ENCODE data around the gene ITGA1.

ITGA1 gene

DNA sequence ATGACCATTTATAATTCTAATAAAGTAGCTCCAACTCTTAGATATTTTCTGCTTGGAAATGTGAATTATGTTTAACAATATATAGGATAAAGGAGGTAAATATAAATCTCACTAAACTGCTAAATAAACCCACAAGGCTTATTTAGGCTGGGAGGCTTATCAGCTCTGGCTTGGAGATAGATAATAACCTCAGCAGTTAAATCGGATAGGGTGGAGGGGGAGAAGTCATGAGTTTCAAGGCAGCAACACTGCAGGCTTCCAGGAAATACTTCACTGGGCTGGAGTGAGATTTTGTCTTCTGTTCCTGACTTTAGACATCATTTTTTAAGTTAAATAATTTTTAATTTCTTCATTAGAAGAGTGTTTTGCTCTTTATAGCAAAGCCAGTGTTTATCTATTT, 121.5 kb downstream of the ITGA1 start:
- TF ChIP-seq JUND (IDR thresholded peaks at IDR 0.05; ENCODE audit: low read depth) = no peak
- in situ Hi-C loops (cut with HindIII; ENCODE audit: low pct_unique_long_range_greater_than_20kb, low sequenced_read_pairs) = no loop called here
- DNase-seq (ENCODE audit: low read depth in 1 of 2, low spot score in 1 of 2) = no peak

GRCh38 chr5:52910071-52910470, 122.4 kb downstream of the ITGA1 start:
- DNase-seq (ENCODE audit: low read depth in 1 of 2, low spot score in 1 of 2) = no peak
- TF ChIP-seq JUND (IDR thresholded peaks at IDR 0.05; ENCODE audit: low read depth) = no peak
- in situ Hi-C loops (cut with HindIII; ENCODE audit: low pct_unique_long_range_greater_than_20kb, low sequenced_read_pairs) = no loop called here

DNA sequence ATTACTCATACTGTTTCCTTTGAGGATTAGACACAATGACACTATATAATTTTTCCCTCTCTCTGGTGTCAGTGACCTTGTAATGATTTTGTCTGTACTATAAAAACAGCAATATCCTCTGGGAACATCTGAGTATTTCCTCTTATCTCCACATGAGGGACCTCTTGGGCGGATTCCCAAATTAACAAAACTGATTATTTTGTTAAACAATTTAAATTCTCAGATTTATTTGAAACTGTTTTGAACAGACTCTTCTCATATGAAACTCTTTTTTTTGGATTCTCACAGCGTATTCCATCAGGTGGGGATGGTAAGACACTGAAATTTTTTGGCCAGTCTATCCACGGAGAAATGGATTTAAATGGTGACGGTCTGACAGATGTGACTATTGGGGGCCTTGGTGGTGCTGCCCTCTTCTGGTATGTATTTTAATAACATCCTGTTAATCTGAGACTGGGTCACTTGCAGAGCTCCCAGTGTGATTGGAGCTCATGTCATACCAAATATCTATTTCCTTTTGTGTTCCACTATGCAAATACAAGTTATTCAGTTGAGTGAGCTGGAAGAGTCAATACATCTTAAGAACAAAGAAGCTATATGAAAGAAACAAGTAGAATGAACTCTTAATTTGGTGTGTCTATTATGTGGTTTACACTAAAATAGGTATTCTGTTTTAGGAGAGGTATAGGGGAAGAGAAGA, 127.6 kb downstream of the ITGA1 start:
- in situ Hi-C loops (cut with HindIII; ENCODE audit: low pct_unique_long_range_greater_than_20kb, low sequenced_read_pairs) = no loop called here
- TF ChIP-seq JUND (IDR thresholded peaks at IDR 0.05; ENCODE audit: low read depth) = no peak
- peak; percentile 30 to 81 for DNase-seq (ENCODE audit: low read depth in 1 of 2, low spot score in 1 of 2)

DNA sequence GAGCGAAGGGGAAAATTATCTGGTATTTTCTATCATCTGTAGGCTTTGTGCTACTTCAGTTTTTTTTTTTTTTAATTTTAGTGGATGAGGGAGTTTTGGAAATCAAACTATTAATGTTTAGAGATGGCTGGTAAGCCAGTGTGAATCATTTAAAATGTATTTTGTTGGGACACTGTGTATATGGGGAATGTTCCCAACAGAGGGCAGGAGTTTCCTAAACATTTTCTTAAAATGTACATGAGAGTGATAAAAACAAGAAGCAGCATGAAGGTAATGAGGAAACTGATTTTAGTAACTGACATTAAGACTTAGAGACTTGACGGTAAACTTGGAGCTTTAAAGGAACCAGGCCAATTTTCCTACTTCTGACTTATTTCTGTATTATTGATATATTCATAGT, 133.2 kb downstream of the ITGA1 start:
- in situ Hi-C loops (cut with HindIII; ENCODE audit: low pct_unique_long_range_greater_than_20kb, low sequenced_read_pairs) = no loop called here
- DNase-seq (ENCODE audit: low read depth in 1 of 2, low spot score in 1 of 2) = no peak
- TF ChIP-seq JUND (IDR thresholded peaks at IDR 0.05; ENCODE audit: low read depth) = no peak

DNA sequence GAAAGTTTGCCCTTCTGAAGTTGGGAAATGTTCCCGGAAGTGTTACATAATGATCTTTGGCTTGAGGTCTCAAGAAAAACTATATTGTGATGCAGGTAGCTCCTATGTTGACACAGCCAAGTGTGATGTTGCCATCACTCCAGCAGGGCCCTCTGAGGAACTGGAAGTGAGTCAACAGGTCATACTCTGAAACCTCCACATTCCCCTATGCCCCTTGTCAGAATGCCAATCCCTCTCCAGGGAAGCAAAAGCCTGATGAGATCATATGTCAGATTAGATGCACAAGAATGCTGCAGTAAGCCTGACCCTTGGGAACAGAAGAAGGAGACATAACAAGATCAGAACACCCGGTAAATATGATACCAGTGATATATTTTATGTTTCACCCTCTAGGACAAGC, 134.7 kb downstream of the ITGA1 start:
- no peak for TF ChIP-seq JUND (IDR thresholded peaks at IDR 0.05; ENCODE audit: low read depth)
- peak in 1 of 2 experiments; percentile 29 for DNase-seq (ENCODE audit: low read depth in 1 of 2, low spot score in 1 of 2)
- in situ Hi-C loops (cut with HindIII; ENCODE audit: low pct_unique_long_range_greater_than_20kb, low sequenced_read_pairs) = no loop called here

- in situ Hi-C loops (cut with HindIII; ENCODE audit: low pct_unique_long_range_greater_than_20kb, low sequenced_read_pairs) = no loop called here
- no peak for DNase-seq (ENCODE audit: low read depth in 1 of 2, low spot score in 1 of 2)
- TF ChIP-seq JUND (IDR thresholded peaks at IDR 0.05; ENCODE audit: low read depth) = no peak
Observed at GRCh38 chr5:52924456-52924855, 136.7 kb downstream of the ITGA1 start.

DNA sequence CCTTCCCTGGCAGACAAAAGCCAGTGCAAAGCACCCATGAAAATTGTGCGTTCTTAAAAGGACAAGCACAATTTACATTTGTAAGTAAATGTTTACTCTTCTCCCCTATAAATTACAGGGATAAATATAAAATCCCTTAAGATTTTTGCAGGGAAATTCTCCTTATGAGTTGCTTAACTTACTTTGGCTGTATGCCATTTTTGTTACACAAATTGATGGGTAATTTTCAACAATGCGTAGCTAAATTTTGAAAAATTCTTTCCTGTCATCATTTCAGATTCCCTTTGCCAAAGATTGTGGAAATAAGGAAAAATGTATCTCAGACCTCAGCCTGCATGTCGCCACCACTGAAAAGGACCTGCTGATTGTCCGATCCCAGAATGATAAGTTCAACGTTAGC, 137.3 kb downstream of the ITGA1 start:
- in situ Hi-C loops (cut with HindIII; ENCODE audit: low pct_unique_long_range_greater_than_20kb, low sequenced_read_pairs) = no loop called here
- TF ChIP-seq JUND (IDR thresholded peaks at IDR 0.05; ENCODE audit: low read depth) = no peak
- DNase-seq (ENCODE audit: low read depth in 1 of 2, low spot score in 1 of 2) = no peak

- in situ Hi-C loops (cut with HindIII; ENCODE audit: low pct_unique_long_range_greater_than_20kb, low sequenced_read_pairs) = no loop called here
- no peak for DNase-seq (ENCODE audit: low read depth in 1 of 2, low spot score in 1 of 2)
- TF ChIP-seq JUND (IDR thresholded peaks at IDR 0.05; ENCODE audit: low read depth) = no peak
Observed at GRCh38 chr5:52928689-52929088, 141.0 kb downstream of the ITGA1 start.

DNA sequence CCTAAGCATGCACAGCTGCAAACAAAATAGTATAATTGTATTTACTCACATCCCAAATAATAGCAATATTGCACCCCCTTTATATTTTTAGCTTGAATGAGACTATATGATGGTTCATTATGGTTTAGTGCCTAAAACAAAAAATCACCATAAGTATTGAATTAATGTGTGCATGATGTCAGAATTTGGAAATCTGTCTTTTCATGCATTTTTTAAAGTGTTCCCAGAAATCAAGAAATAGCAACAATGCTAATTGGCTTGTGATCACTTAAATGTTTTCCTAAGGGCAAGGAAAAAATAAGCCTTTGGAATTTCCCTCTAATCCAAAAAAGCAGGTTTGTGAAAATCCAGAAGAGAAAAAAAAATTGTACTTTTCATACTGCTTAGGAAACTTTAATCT, 150.5 kb downstream of the ITGA1 start:
- in situ Hi-C loops (cut with HindIII; ENCODE audit: low pct_unique_long_range_greater_than_20kb, low sequenced_read_pairs) = no loop called here
- no peak for TF ChIP-seq JUND (IDR thresholded peaks at IDR 0.05; ENCODE audit: low read depth)
- DNase-seq (ENCODE audit: low read depth in 1 of 2, low spot score in 1 of 2) = no peak

GRCh38 chr5:52943285-52943684, 155.6 kb downstream of the ITGA1 start:
- in situ Hi-C loops (cut with HindIII; ENCODE audit: low pct_unique_long_range_greater_than_20kb, low sequenced_read_pairs) = no loop called here
- no peak for DNase-seq (ENCODE audit: low read depth in 1 of 2, low spot score in 1 of 2)
- TF ChIP-seq JUND (IDR thresholded peaks at IDR 0.05; ENCODE audit: low read depth) = no peak

GRCh38 chr5:52943808-52944207, 156.1 kb downstream of the ITGA1 start:
- DNase-seq (ENCODE audit: low read depth in 1 of 2, low spot score in 1 of 2) = no peak
- in situ Hi-C loops (cut with HindIII; ENCODE audit: low pct_unique_long_range_greater_than_20kb, low sequenced_read_pairs) = no loop called here
- TF ChIP-seq JUND (IDR thresholded peaks at IDR 0.05; ENCODE audit: low read depth) = no peak

- no peak for DNase-seq (ENCODE audit: low read depth in 1 of 2, low spot score in 1 of 2)
- in situ Hi-C loops (cut with HindIII; ENCODE audit: low pct_unique_long_range_greater_than_20kb, low sequenced_read_pairs) = no loop called here
- no peak for TF ChIP-seq JUND (IDR thresholded peaks at IDR 0.05; ENCODE audit: low read depth)
Observed at GRCh38 chr5:52945040-52945439, 157.3 kb downstream of the ITGA1 start.

GRCh38 chr5:52947208-52947607, 159.5 kb downstream of the ITGA1 start:
- in situ Hi-C loops (cut with HindIII; ENCODE audit: low pct_unique_long_range_greater_than_20kb, low sequenced_read_pairs) = no loop called here
- no peak for DNase-seq (ENCODE audit: low read depth in 1 of 2, low spot score in 1 of 2)

DNA sequence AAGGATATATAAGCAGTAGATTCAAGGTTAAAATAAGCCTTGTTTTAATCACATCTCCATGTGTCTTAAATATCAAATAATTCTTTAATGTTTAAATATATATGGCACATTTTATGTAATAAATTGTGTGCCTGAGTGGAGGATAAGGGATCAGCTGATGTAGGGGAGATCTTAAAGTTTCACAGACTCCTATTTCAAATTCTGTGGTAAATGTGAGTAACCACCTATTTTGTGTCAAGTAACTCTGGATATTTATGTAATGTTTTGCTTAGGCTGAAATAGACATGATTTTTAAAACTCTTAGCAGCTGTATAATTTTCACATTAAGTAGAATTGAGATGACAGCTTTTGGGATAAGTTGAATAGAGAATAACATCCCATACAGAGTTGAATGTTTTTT, 160.1 kb downstream of the ITGA1 start:
- in situ Hi-C loops (cut with HindIII; ENCODE audit: low pct_unique_long_range_greater_than_20kb, low sequenced_read_pairs) = no loop called here
- DNase-seq (ENCODE audit: low read depth in 1 of 2, low spot score in 1 of 2) = no peak
- no peak for TF ChIP-seq JUND (IDR thresholded peaks at IDR 0.05; ENCODE audit: low read depth)

More at GRCh38 chr5:52947208-52947607, 159.5 kb downstream of the ITGA1 start:
- TF ChIP-seq JUND (IDR thresholded peaks at IDR 0.05; ENCODE audit: low read depth) = no peak

Data from T47D (cell line).